Osteoblast (primary cell): ENCODE results near the gene CTDSP2. TPM values are rescaled to one million over a fixed set of nuclear protein-coding genes. Genes with fewer than 3 reads are reported as not detected.

Source experiments
- DNase-seq: peaks from one replicate; pipeline ENCODE4 v3.0.0; 2011; ENCODE audit warnings: low spot score, mixed read lengths; ENCODE audit not compliant: insufficient read length; ENCODE audit errors: missing footprints
- H2AFZ ChIP-seq: 2 replicates; pipeline ENCODE4 v1.6.0; 2011; ENCODE audit warnings: mild to moderate bottlenecking, low read length
- H3K27ac ChIP-seq: 2 replicates; pipeline ENCODE4 v1.5.1; 2011; ENCODE audit warnings: mild to moderate bottlenecking, low read depth, low read length, moderate library complexity
- H3K27me3 ChIP-seq: 2 replicates; pipeline ENCODE4 v1.6.0; 2012; ENCODE audit warnings: mild to moderate bottlenecking, control low read depth, inconsistent platforms, low read length, moderate library complexity; ENCODE audit not compliant: insufficient read depth
- H3K36me3 ChIP-seq: 2 replicates; pipeline ENCODE4 v1.5.1; 2011; ENCODE audit warnings: mild to moderate bottlenecking, low read length, control low read depth, moderate library complexity; ENCODE audit not compliant: insufficient read depth
- H3K4me1 ChIP-seq: 2 replicates; pipeline ENCODE4 v1.5.1; 2011; ENCODE audit warnings: mild to moderate bottlenecking, low read length, control low read depth, moderate library complexity; ENCODE audit not compliant: insufficient read depth
- H3K4me2 ChIP-seq: 2 replicates; pipeline ENCODE4 v1.6.0; 2011; ENCODE audit warnings: mild to moderate bottlenecking, low read length; ENCODE audit not compliant: insufficient read depth
- H3K4me3 ChIP-seq: fragments of 200-600 bp; sonication (generic); 3 replicates; pipeline ENCODE4 v1.5.1; 2012; ENCODE audit warnings: mild to moderate bottlenecking, low read length, inconsistent platforms; ENCODE audit not compliant: insufficient read depth
- H3K79me2 ChIP-seq: 2 replicates; pipeline ENCODE4 v1.6.0; 2012; ENCODE audit warnings: mild to moderate bottlenecking, low read length, control low read depth, inconsistent platforms; ENCODE audit not compliant: insufficient read depth
- H3K9me3 ChIP-seq: 2 replicates; pipeline ENCODE4 v1.5.1; 2011; ENCODE audit warnings: low read depth, low read length, control low read depth
- H4K20me1 ChIP-seq: 2 replicates; pipeline ENCODE4 v1.6.0; 2012; ENCODE audit warnings: mild to moderate bottlenecking, low read length, control low read depth; ENCODE audit not compliant: insufficient read depth
- CTCF ChIP-seq: IDR thresholded peaks from 2 replicates; pipeline ENCODE4 v1.5.1; 2011; ENCODE audit warnings: mild to moderate bottlenecking, low read depth, low read length, moderate library complexity; ENCODE audit errors: extremely low read depth
- total RNA-seq: library from RNA; depleted of rRNA; stranded (reverse); fragments of >200 nt; gene quantifications from 2 replicates; pipeline ENCODE4 v1.2.3, GENCODE V29; 2012

Gene CTDSP2
- total RNA-seq, 1 donor = 116 TPM

DNA sequence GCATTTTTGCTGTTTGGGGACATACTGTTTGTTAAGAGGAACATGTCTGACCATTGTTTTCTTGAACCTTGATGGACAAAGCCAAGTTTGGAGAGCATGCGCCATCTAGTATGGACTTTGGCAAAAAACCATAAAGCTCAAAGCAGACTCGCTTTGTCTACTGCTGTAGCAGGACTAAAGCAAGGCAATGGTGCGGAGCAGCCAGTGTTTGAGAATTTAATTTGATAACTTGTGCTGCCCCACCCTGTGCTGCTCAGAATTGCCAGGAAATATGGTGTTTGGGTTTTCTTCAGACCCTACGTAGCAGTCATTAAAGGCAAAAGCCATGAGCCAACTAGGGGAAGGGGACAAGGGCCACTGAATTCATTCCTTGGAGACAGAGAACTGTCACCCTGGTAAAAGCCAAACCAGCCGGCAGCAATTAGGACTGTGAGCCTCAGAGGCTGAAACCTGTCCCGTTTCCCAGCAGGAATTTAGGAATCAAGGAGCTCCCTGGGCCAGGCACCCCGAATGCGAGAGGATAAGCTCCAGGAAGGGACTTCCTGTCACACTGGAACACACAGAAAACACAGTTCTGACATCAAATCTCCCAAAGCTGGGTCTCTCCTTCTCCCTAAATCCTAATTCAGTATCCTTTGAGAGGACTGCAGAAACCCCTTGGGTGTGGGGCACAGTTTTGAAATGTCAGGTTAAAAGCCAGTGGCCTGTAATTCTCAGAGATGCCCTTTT lies 29.1 kb downstream of the CTDSP2 start:
- peaks cover 41% of the 10 kb centered on the region for H3K36me3 ChIP-seq
- H3K4me2 ChIP-seq = no peak overlapping the region
- H3K4me1 ChIP-seq = peaks cover 22% of the 10 kb centered on the region
- H3K4me3 ChIP-seq = no peak overlapping the region
- H3K9me3 ChIP-seq = no peaks in the 10 kb centered on the region
- no peak overlapping the region for H3K27ac ChIP-seq
- peaks cover 30% of the 10 kb centered on the region for H4K20me1 ChIP-seq
- no peak for DNase-seq
- H2AFZ ChIP-seq = no peak overlapping the region
- H3K27me3 ChIP-seq = no peaks in the 10 kb centered on the region
- TF ChIP-seq CTCF = no peak
- H3K79me2 ChIP-seq = no peaks in the 10 kb centered on the region

DNA sequence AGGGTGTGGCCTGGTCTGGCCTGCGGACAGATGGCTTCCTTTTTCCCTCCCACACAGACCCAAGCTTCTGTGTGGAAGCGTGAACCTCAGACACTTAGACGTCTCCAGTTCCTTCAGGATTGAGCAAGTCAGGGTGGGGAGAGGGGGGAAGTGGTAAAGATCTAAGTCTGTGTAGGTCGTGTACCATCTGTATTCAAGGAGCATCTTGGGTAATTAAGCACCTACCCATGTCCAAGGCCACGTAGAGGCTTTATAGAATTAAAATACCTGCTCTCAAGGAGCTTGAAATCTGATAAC lies 29.7 kb downstream of the CTDSP2 start:
- DNase-seq = no peak
- H3K4me2 ChIP-seq = no peak overlapping the region
- no peaks in the 10 kb centered on the region for H3K9me3 ChIP-seq
- H3K36me3 ChIP-seq = peaks cover 36% of the 10 kb centered on the region
- H3K4me1 ChIP-seq = peaks cover 22% of the 10 kb centered on the region
- no peaks in the 10 kb centered on the region for H3K27me3 ChIP-seq
- H3K27ac ChIP-seq = no peak overlapping the region
- no peak overlapping the region for H2AFZ ChIP-seq
- no peak overlapping the region for H3K4me3 ChIP-seq
- H4K20me1 ChIP-seq = peaks cover 28% of the 10 kb centered on the region
- H3K79me2 ChIP-seq = no peaks in the 10 kb centered on the region
- no peak for TF ChIP-seq CTCF

DNA sequence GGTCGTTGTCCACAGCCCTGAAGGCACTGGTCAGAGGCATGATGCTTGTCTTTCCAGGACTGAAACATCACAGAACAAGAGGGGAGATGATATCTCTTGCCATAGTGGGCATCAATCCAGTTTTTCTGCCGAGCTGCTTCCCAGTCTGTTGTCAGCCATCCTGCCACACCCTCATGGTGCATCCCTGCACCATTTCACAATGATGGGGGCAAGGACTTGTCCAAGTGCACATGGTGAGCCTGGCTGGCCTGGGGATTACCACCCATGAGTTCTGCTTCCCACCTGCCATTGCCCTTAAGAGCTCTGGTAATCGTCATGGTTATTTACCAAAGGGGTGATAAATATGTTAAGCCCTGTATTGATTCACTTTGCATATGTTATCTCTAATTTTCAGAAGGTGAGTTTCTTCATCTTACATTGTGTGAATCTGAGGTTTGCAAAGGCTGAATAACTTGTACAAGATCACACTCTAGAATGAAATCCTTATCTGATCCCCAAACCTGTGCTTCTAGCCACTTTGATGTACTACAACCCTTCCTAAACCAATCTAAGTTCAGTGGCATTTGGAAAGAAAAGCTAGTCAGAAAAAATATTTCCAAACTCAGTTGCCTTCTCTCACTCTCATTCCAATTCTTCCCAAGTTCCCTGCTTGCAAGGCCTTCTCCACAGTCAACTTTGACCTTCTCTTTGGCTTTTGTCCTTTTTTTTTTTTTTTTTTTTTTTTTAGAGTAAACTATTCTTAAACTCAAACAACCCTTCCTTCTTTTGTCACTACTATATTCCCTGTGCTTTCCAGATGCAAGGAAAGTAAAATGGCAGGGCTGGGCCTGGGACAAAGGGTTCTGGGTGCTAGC lies 30.3 kb downstream of the CTDSP2 start:
- Histone ChIP-seq H3K4me1 (peaks cover 22% of the 10 kb centered on the region), H3K36me3 (peaks cover 30% of the 10 kb centered on the region), H4K20me1 (peaks cover 22% of the 10 kb centered on the region), H3K4me3 (no peak overlapping the region), H2AFZ (no peak overlapping the region), H3K27me3 (no peaks in the 10 kb centered on the region), H3K79me2 (no peaks in the 10 kb centered on the region), H3K4me2 (no peak overlapping the region), H3K27ac (no peak overlapping the region), H3K9me3 (no peaks in the 10 kb centered on the region)
- TF ChIP-seq CTCF = no peak
- no peak for DNase-seq
